SK-N-SH treated with all-trans-retinoic acid at 6 μM for 48 hours (cell line): ENCODE data around the gene DNAJB1.

Source experiments
- CSDC2 ChIP-seq: fragments of 250-450 bp; sonication (Bioruptor Pico); IDR thresholded peaks from 2 replicates; pipeline ENCODE4 v1.5.0; 2020; ENCODE audit warnings: mild to moderate bottlenecking, moderate library complexity
- CSRNP3 ChIP-seq: fragments of 250-450 bp; sonication (Bioruptor Pico); IDR thresholded peaks from 2 replicates; pipeline ENCODE4 v1.5.1; 2021; ENCODE audit warnings: mild to moderate bottlenecking, moderate library complexity
- ESRRG ChIP-seq: fragments of 250-450 bp; sonication (Bioruptor Pico); IDR thresholded peaks from 2 replicates; pipeline ENCODE4 v1.6.1; 2021; ENCODE audit warnings: mild to moderate bottlenecking
- ISL1 ChIP-seq: fragments of 250-450 bp; sonication (Bioruptor Pico); IDR thresholded peaks from 2 replicates; pipeline ENCODE4 v2.1.2; 2022; ENCODE audit warnings: mild to moderate bottlenecking, moderate library complexity
- OSR1 ChIP-seq: fragments of 250-450 bp; sonication (Bioruptor Pico); IDR thresholded peaks from 2 replicates; pipeline ENCODE4 v1.8.0; 2022; ENCODE audit warnings: moderate library complexity, mild to moderate bottlenecking, inconsistent platforms
- PATZ1 ChIP-seq: fragments of 250-450 bp; sonication (Bioruptor Pico); IDR thresholded peaks from 2 replicates; pipeline ENCODE4 v1.8.0; 2020; ENCODE audit warnings: mild to moderate bottlenecking, moderate library complexity, borderline replicate concordance
- PPARA ChIP-seq: fragments of 250-450 bp; sonication (Bioruptor Pico); IDR thresholded peaks from 2 replicates; pipeline ENCODE4 v1.5.0; 2020; ENCODE audit warnings: mild to moderate bottlenecking, borderline replicate concordance
- TSHZ2 ChIP-seq: fragments of 250-450 bp; sonication (Bioruptor Pico); IDR thresholded peaks from 2 replicates; pipeline ENCODE4 v1.5.0; 2020; ENCODE audit warnings: mild to moderate bottlenecking, moderate library complexity

GRCh38 chr19:14480700-14481079 lies 37.5 kb downstream of the DNAJB1 start:
- TF ChIP-seq PATZ1, result no peak
- no peak for TF ChIP-seq PPARA (CRISPR knock-in tag)
- TF ChIP-seq CSRNP3 (CRISPR knock-in tag), result no peak
- TF ChIP-seq OSR1 (CRISPR knock-in tag), result no peak
- TF ChIP-seq ISL1 (CRISPR knock-in tag), result no peak
- no peak for TF ChIP-seq ESRRG (CRISPR knock-in tag)
- TF ChIP-seq CSDC2 (CRISPR knock-in tag), result no peak
- no peak for TF ChIP-seq TSHZ2
